SK-N-SH (cell line): Measurements from ENCODE around the gene THBS1.

Source experiments
- CHD2 ChIP-seq: fragments of 150-350 bp; IDR thresholded peaks from 2 replicates; pipeline ENCODE4 v1.6.1; 2018; ENCODE audit warnings: low read length; ENCODE audit not compliant: partially characterized antibody
- CTCF ChIP-seq: fragments of 200-600 bp; sonication (generic); IDR thresholded peaks from 2 replicates; pipeline ENCODE4 v1.6.1; 2017; ENCODE audit warnings: antibody characterized with exemption, mild to moderate bottlenecking, moderate library complexity
- EP300 ChIP-seq, 2 experiments: IDR thresholded peaks; 2 replicates each; pipeline versions ENCODE4 v1.4.0 to v1.6.1; 2012; ENCODE audit warnings: borderline replicate concordance in 1 of 2, low read depth in 1 of 2, low read length in 1 of 2
- FOSL2 ChIP-seq: IDR thresholded peaks from 2 replicates; pipeline ENCODE4 v1.4.0; 2012; ENCODE audit warnings: low read depth, mild to moderate bottlenecking, moderate library complexity, borderline replicate concordance
- GABPA ChIP-seq: IDR thresholded peaks from 2 replicates; pipeline ENCODE4 v1.4.0; 2012; ENCODE audit warnings: low read depth, mild to moderate bottlenecking
- JUND ChIP-seq: IDR thresholded peaks from 2 replicates; pipeline ENCODE4 v1.4.0; 2012
- NFIC ChIP-seq: IDR thresholded peaks from 2 replicates; pipeline ENCODE4 v1.4.0; 2012; ENCODE audit warnings: borderline replicate concordance
- RCOR1 ChIP-seq: fragments of 150-350 bp; IDR thresholded peaks from 2 replicates; pipeline ENCODE4 v1.6.1; 2017; ENCODE audit warnings: antibody characterized with exemption, low read length
- SMC3 ChIP-seq: IDR thresholded peaks from 2 replicates; pipeline ENCODE4 v1.6.1; 2012; ENCODE audit warnings: low read depth, low read length, improper control_type of control experiment

DNA sequence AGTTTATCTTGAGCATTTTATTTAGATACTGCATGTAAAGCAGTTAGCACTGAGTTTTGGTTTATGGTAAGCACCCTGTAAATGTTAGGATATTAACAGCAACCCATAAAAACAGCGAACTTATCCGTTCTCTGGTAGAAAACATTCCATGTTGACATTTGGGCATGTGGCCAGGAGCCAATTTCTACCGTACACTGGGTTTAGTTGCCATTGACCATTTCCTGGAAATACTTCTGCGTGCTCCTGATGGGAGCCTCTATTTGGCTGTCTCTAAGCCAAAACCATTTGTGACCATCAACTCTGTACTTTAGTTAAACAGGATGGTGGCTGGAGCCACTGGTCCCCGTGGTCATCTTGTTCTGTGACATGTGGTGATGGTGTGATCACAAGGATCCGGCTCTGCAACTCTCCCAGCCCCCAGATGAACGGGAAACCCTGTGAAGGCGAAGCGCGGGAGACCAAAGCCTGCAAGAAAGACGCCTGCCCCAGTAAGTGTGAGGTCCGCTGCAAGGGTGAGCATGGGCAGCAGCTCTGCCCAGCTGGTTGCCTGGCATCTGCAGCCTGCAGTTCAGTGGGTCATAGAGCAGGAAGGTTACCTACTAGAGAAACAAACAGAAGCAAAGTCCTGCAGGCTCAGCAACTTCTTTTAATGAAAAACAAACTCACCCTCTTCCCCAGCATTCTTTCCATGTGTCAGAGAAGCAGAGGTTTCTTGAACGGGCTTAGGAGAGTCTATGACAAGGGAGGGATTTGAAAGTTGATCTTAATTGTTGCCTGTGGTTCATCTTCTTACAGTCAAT lies 7.1 kb downstream of the THBS1 start:
- TF ChIP-seq CHD2, result no peak
- TF ChIP-seq NFIC, result no peak
- TF ChIP-seq SMC3, result no peak
- TF ChIP-seq EP300 (IDR thresholded peaks at IDR 0.05; ENCODE audit: borderline replicate concordance in 1 of 2, low read depth in 1 of 2, low read length in 1 of 2), result no peak
- no peak for TF ChIP-seq GABPA
- no peak for TF ChIP-seq CTCF
- peak; percentile 3; the same call in 1 of the 2 replicates for TF ChIP-seq JUND
- no peak for TF ChIP-seq FOSL2
- no peak for TF ChIP-seq RCOR1
